Thyroid gland (tissue), 4 donors: ENCODE results near the gene KLF5.

Source experiments
- POLR2A ChIP-seq, 2 donors: fragments of 450-650 bp; IDR thresholded peaks; one replicate each; pipeline ENCODE4 v1.6.1; 2017; ENCODE audit warnings: antibody characterized with exemption in 2 of 2, mild to moderate bottlenecking in 2 of 2, moderate library complexity in 1 of 2
- TF ChIP-seq, protein P1 (sequence below), 6 experiments: fragments of 200-600 bp in 3 of 6; fragments of 450-650 bp in 3 of 6; sonication (generic) in 3 of 6; IDR thresholded peaks; one replicate each; pipeline ENCODE4 v1.5.1; 2016 to 2019; ENCODE audit warnings: antibody characterized with exemption in 6 of 6, mild to moderate bottlenecking in 2 of 6, inconsistent platforms in 1 of 6, moderate library complexity in 1 of 6

DNA sequence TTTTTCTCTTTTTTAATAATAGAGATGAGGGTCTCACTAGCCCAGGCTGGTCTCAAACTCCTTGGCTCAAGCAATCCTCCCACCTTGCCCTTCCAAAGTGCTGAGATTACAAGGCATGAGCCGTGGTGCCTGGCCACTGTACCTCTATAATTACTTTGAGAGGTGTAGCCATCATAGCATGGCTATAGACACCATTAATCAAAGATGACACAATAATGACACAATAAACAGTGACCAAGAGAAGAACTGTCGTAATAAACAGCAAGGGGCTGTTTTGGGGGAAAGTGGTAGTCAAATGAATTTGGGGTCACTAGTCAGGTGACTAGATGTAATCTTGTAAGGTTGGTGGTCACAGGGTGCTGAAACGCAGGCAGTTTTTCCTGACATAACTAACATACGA is 30.4 kb downstream of the KLF5 start:
- TF ChIP-seq, protein P1, sequence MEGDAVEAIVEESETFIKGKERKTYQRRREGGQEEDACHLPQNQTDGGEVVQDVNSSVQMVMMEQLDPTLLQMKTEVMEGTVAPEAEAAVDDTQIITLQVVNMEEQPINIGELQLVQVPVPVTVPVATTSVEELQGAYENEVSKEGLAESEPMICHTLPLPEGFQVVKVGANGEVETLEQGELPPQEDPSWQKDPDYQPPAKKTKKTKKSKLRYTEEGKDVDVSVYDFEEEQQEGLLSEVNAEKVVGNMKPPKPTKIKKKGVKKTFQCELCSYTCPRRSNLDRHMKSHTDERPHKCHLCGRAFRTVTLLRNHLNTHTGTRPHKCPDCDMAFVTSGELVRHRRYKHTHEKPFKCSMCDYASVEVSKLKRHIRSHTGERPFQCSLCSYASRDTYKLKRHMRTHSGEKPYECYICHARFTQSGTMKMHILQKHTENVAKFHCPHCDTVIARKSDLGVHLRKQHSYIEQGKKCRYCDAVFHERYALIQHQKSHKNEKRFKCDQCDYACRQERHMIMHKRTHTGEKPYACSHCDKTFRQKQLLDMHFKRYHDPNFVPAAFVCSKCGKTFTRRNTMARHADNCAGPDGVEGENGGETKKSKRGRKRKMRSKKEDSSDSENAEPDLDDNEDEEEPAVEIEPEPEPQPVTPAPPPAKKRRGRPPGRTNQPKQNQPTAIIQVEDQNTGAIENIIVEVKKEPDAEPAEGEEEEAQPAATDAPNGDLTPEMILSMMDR (IDR thresholded peaks at IDR 0.05), result no peak
- no peak for TF ChIP-seq POLR2A (IDR thresholded peaks at IDR 0.05)
